Astrocyte of the spinal cord (primary cell): ENCODE results near the gene ENOSF1.

ENCODE experiments used
- DNase-seq: peaks from one replicate; pipeline ENCODE4 v3.0.0; 2011; ENCODE audit warnings: low read depth, low spot score
- H3K4me3 ChIP-seq: 2 replicates; pipeline ENCODE4 v1.5.1; 2011; ENCODE audit warnings: low read depth, mild to moderate bottlenecking, low read length, moderate library complexity
- CTCF ChIP-seq: IDR thresholded peaks from 2 replicates; pipeline ENCODE4 v1.5.1; 2012; ENCODE audit warnings: low read depth, mild to moderate bottlenecking, low read length, inconsistent platforms
- in situ Hi-C: cut with HindIII; loops from 2 replicates; pipeline ENCODE4 v1.10.0; 2017; ENCODE audit warnings: low sequenced_read_pairs

The ENOSF1 gene

GRCh38 chr18:710418-711300 lies 1.8 kb downstream of the ENOSF1 start:
- in situ Hi-C loops = no loop called here
- DNase-seq = no peak
- H3K4me3 ChIP-seq = peak overlapping the region; percentile 70
- TF ChIP-seq CTCF = no peak

GRCh38 chr18:709771-710170 lies 2.7 kb downstream of the ENOSF1 start:
- H3K4me3 ChIP-seq = no peak overlapping the region
- no peak for TF ChIP-seq CTCF
- no peak for DNase-seq
- in situ Hi-C loops = no loop called here

GRCh38 chr18:708096-708495 lies 4.3 kb downstream of the ENOSF1 start:
- no peak for TF ChIP-seq CTCF
- H3K4me3 ChIP-seq = no peak overlapping the region
- in situ Hi-C loops = no loop called here
- DNase-seq = no peak

GRCh38 chr18:706405-706804 lies 6.0 kb downstream of the ENOSF1 start:
- in situ Hi-C loops = no loop called here
- no peak for TF ChIP-seq CTCF
- no peak for DNase-seq
- H3K4me3 ChIP-seq = no peak overlapping the region

- H3K4me3 ChIP-seq = no peak overlapping the region
- peak; percentile 75 for DNase-seq
- in situ Hi-C loops = no loop called here
- TF ChIP-seq CTCF = no peak
These were observed 9.0 kb downstream of the ENOSF1 start for GRCh38 chr18:703213-703967.

GRCh38 chr18:697800-698199 lies 14.6 kb downstream of the ENOSF1 start:
- TF ChIP-seq CTCF = no peak
- in situ Hi-C loops = no loop called here

More at GRCh38 chr18:697800-698199, 14.6 kb downstream of the ENOSF1 start:
- DNase-seq = no peak
- no peak overlapping the region for H3K4me3 ChIP-seq
